Pulmonary artery endothelial cell (primary cell): ENCODE data around the gene MAGEB4. TPM values are rescaled to one million over a fixed set of nuclear protein-coding genes. Genes with fewer than 3 reads are reported as not detected.

Source experiments
- DNase-seq: peaks from one replicate; pipeline ENCODE4 v3.0.0-alpha.2; 2011; ENCODE audit warnings: low read depth, low spot score
- total RNA-seq: library from RNA; depleted of rRNA; stranded (reverse); fragments of >200 nt; gene quantifications from 2 replicates; pipeline ENCODE4 v1.2.3, GENCODE V29; 2014

The MAGEB4 gene
- total RNA-seq, 1 donor from 2014 or later: not detected

DNA sequence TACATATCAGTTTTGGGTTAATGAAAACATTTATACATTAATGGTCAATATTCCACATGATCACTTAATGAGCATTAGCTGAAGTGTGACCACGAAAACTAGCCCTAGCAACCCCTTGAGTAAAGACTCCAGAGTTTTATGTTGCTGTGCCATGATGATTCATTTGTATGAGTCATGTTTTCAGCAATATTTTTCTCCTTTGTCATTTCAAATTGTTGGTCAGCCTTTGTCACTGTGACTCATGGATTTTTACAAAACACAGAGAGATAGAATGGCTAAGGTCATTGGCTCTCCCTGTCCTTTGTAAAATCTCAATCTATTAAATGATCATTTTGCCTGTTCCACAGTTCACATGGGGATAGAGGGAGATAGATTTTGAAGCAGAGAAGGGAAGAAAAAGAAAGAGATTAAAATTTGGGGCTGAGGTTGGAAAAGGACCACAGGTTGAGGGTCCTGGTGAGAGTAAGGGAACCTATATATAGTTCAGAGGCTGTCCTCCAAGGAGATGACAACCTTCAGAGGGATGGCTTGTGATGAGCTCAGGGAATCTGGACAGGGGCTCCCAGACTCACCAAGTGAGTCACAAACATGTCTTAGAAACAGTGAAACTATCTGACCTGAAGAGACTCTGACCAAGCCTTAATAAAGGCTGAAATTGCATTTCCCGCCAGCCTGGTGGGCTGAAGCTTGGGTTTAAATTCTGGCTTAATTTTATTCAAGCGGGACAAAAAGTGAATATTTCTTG, 41.8 kb downstream of the MAGEB4 start:
- peak; percentile 74 for DNase-seq

Other genes with a start within 250 kb of the MAGEB4 start
- not detected in 2 replicates for gene MAGEB2, start 26.4 kb upstream of the MAGEB4 start, total RNA-seq
- gene MAGEB3, start 11.3 kb upstream of the MAGEB4 start, total RNA-seq: not detected in 2 replicates
- gene MAGEB1, start 5.1 kb downstream of the MAGEB4 start, total RNA-seq: not detected in 2 replicates
- not detected in 2 replicates for gene NR0B1, start 67.4 kb downstream of the MAGEB4 start, total RNA-seq